GM21447 (cell line): Measurements from ENCODE around the gene CORO2B.

Experiments used
- ATAC-seq: cut with Tn5 transposase; IDR thresholded peaks from one replicate; pipeline ENCODE4 v1.9.1; 2021; ENCODE audit not compliant: unreplicated experiment

Gene CORO2B

GRCh38 chr15:68572309-68572708 lies 6.5 kb upstream of the CORO2B start:
- no peak for ATAC-seq

- ATAC-seq = no peak
These were observed 5.9 kb upstream of the CORO2B start for GRCh38 chr15:68572921-68573320.

GRCh38 chr15:68574046-68574445 lies 4.7 kb upstream of the CORO2B start:
- ATAC-seq = no peak

- no peak for ATAC-seq
These were observed 4.2 kb upstream of the CORO2B start for GRCh38 chr15:68574629-68575028.

- no peak for ATAC-seq
These were observed 2.4 kb upstream of the CORO2B start for GRCh38 chr15:68576235-68576892.

GRCh38 chr15:68578175-68578979 lies 416 bp upstream of the CORO2B start:
- ATAC-seq = no peak

GRCh38 chr15:68580026-68580882 lies 1.5 kb downstream of the CORO2B start:
- no peak for ATAC-seq

- ATAC-seq = no peak
These were observed 2.0 kb downstream of the CORO2B start for GRCh38 chr15:68580883-68581155.

GRCh38 chr15:68581725-68582124 lies 2.9 kb downstream of the CORO2B start:
- ATAC-seq = no peak

GRCh38 chr15:68582236-68582635 lies 3.4 kb downstream of the CORO2B start:
- no peak for ATAC-seq

GRCh38 chr15:68582864-68583263 lies 4.1 kb downstream of the CORO2B start:
- no peak for ATAC-seq

GRCh38 chr15:68583321-68583720 lies 4.5 kb downstream of the CORO2B start:
- ATAC-seq = no peak

GRCh38 chr15:68583936-68584755 lies 5.4 kb downstream of the CORO2B start:
- no peak for ATAC-seq

GRCh38 chr15:68584756-68585573 lies 6.2 kb downstream of the CORO2B start:
- ATAC-seq = no peak

GRCh38 chr15:68585574-68586273 lies 6.9 kb downstream of the CORO2B start:
- no peak for ATAC-seq

GRCh38 chr15:68586274-68586961 lies 7.6 kb downstream of the CORO2B start:
- no peak for ATAC-seq

- no peak for ATAC-seq
These were observed 9.1 kb downstream of the CORO2B start for GRCh38 chr15:68587769-68588385.

- ATAC-seq = no peak
These were observed 10.3 kb downstream of the CORO2B start for GRCh38 chr15:68589053-68589452.
